ENCODE data around the gene KRTAP5-9. TPM values are rescaled to one million over a fixed set of nuclear protein-coding genes. Genes with fewer than 3 reads are reported as not detected.
"Not testable (repeated sequence)": the region's sequence is repeated elsewhere in the genome, so short reads cannot be mapped to it uniquely, and the experiment has no call there.

KRTAP5-9 gene
- total RNA-seq, 4 donors from 2014 or later, result 1.9 TPM; not detected in 3

GRCh38 chr11:71563406-71563805 lies 15.2 kb downstream of the KRTAP5-9 start:
- no peak overlapping the region for H3K4me3 ChIP-seq (ENCODE audit: low read depth, poor library complexity, severe bottlenecking)
- intact Hi-C loops (cut with DNase I; ENCODE audit: low total_unique reads), result no loop called here
- WGBS, 2 donors, result 30 to 31% methylated on average over 8 of the region's 8 CpGs
- TF ChIP-seq CTCF (IDR thresholded peaks at IDR 0.05) (no peak), POLR2A (IDR thresholded peaks at IDR 0.05) (no peak)
- no peak for DNase-seq (ENCODE audit: low spot score in 2 of 2)

- no peak for DNase-seq (ENCODE audit: low spot score in 2 of 2)
- intact Hi-C loops (cut with DNase I; ENCODE audit: low total_unique reads), result no loop called here
- H3K4me3 ChIP-seq (ENCODE audit: low read depth, poor library complexity, severe bottlenecking), result no peak overlapping the region
- WGBS, 2 donors, result 83 to 87% methylated on average over 4 of the region's 4 CpGs
- TF ChIP-seq POLR2A (IDR thresholded peaks at IDR 0.05), result no peak
- no peak for TF ChIP-seq CTCF (IDR thresholded peaks at IDR 0.05)
These were observed 16.2 kb downstream of the KRTAP5-9 start for GRCh38 chr11:71564430-71564829.

- no peak for TF ChIP-seq CTCF (IDR thresholded peaks at IDR 0.05)
- TF ChIP-seq POLR2A (IDR thresholded peaks at IDR 0.05), result no peak
- 49 to 59% methylated on average over 2 to 3 of the region's 5 CpGs for WGBS, 2 donors
These were observed 17.0 kb downstream of the KRTAP5-9 start, which contains the start of gene KRTAP5-10 for GRCh38 chr11:71565263-71565662. Gene KRTAP5-10, plus strand, starts transcription at chr11:71565563. Its CDS starts 25 bp downstream, at chr11:71565588.

GRCh38 chr11:71566081-71566620 lies 17.9 kb downstream of the KRTAP5-9 start:
- no peak overlapping the region for H3K4me3 ChIP-seq (ENCODE audit: low read depth, poor library complexity, severe bottlenecking)
- intact Hi-C loops (cut with DNase I; ENCODE audit: low total_unique reads), result no loop called here
- no peak for DNase-seq (ENCODE audit: low spot score in 2 of 2)
- WGBS, 2 donors, result 41 to 64% methylated on average over 9 to 10 of the region's 10 CpGs
- TF ChIP-seq CTCF (IDR thresholded peaks at IDR 0.05), result no peak
- TF ChIP-seq POLR2A (IDR thresholded peaks at IDR 0.05), result no peak

More at GRCh38 chr11:71565263-71565662, 17.0 kb downstream of the KRTAP5-9 start, which contains the start of gene KRTAP5-10:
- DNase-seq (ENCODE audit: low spot score in 2 of 2), result no peak
- intact Hi-C loops (cut with DNase I; ENCODE audit: low total_unique reads), result no loop called here
- no peak within 1 kb of the TSS for H3K4me3 ChIP-seq (ENCODE audit: low read depth, poor library complexity, severe bottlenecking)

- DNase-seq (ENCODE audit: low spot score in 2 of 2); intact Hi-C loops (cut with DNase I; ENCODE audit: low total_unique reads); H3K4me3 ChIP-seq (ENCODE audit: low read depth, poor library complexity, severe bottlenecking): not testable (repeated sequence)
- 63 to 77% methylated on average over 15 to 21 of the region's 21 CpGs for WGBS, 2 donors
These were observed 18.7 kb downstream of the KRTAP5-9 start for GRCh38 chr11:71566626-71567599.

GRCh38 chr11:71567633-71568032 lies 19.4 kb downstream of the KRTAP5-9 start:
- H3K4me3 ChIP-seq (ENCODE audit: low read depth, poor library complexity, severe bottlenecking); intact Hi-C loops (cut with DNase I; ENCODE audit: low total_unique reads); DNase-seq (ENCODE audit: low spot score in 2 of 2): not testable (repeated sequence)
- 68 to 75% methylated on average over 8 of the region's 8 CpGs for WGBS, 2 donors

All from lower leg skin (tissue), 4 donors.